H1 (cell line): ENCODE measurements around the gene RORB.

Source experiments
- BACH1 ChIP-seq: IDR thresholded peaks from 2 replicates; pipeline ENCODE4 v1.6.1; 2012; ENCODE audit warnings: low read length, improper control_type of control experiment
- KDM1A ChIP-seq: fragments of 200-600, 300-600 bp; sonication (generic); IDR thresholded peaks from 2 replicates; pipeline ENCODE4 v1.7.1; 2016; ENCODE audit warnings: mild to moderate bottlenecking, low read length, borderline replicate concordance
- SIN3A ChIP-seq, 2 experiments: IDR thresholded peaks in 1 of 2; conservative IDR thresholded peaks in 1 of 2; 2 replicates each; pipeline ENCODE4 v1.6.1; 2011 to 2012; ENCODE audit warnings: low read length in 2 of 2, improper control_type of control experiment in 1 of 2, low read depth in 1 of 2, mild to moderate bottlenecking in 1 of 2
- SIRT6 ChIP-seq: IDR thresholded peaks from one replicate; pipeline ENCODE4 v1.7.1; 2012; ENCODE audit warnings: low read length, inconsistent platforms
- TAF1 ChIP-seq: IDR thresholded peaks from 2 replicates; pipeline ENCODE4 v1.6.1; 2011; ENCODE audit warnings: mild to moderate bottlenecking, low read depth, low read length
- TCF12 ChIP-seq: IDR thresholded peaks from 2 replicates; pipeline ENCODE4 v1.6.1; 2011; ENCODE audit warnings: low read depth, mild to moderate bottlenecking, low read length
- ZNF274 ChIP-seq: IDR thresholded peaks from 2 replicates; pipeline ENCODE4 v1.7.0; 2012; ENCODE audit warnings: low read length, borderline replicate concordance; ENCODE audit errors: extremely low read depth
- TF ChIP-seq, protein P1 (sequence below), 3 experiments: IDR thresholded peaks; 1 replicate in 2 of 3; 2 replicates in 1 of 3; pipeline versions ENCODE4 v1.5.1 to v1.6.1; 2011; ENCODE audit warnings: low read length in 3 of 3, mild to moderate bottlenecking in 3 of 3, inconsistent platforms in 2 of 3, low read depth in 1 of 3, moderate library complexity in 1 of 3; ENCODE audit not compliant: insufficient read depth in 1 of 3; ENCODE audit errors: control extremely low read depth in 1 of 3
- TF ChIP-seq, protein P2 (sequence below): IDR thresholded peaks from 2 replicates; pipeline ENCODE4 v1.6.1; 2011; ENCODE audit warnings: low read length, improper control_type of control experiment

DNA sequence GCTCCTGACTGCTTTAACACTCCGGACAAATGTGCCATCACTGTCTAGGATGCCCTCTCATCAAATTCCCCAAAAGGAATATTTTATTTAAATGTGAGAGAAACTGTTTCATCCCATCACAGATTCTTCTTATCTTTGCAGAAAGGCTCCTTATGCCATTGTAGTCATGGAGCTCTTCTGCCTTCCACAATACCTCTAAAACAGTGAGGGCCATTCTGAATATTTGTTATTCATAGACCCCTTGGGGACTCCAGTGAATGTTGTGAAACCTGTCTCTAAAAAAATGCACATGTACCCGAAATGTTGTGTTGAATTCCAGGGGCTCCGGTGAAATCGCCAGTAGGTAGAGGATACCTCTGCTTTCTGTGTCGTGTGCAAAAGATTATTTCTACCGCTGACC, 176.9 kb downstream of the RORB start:
- TF ChIP-seq, protein P1, sequence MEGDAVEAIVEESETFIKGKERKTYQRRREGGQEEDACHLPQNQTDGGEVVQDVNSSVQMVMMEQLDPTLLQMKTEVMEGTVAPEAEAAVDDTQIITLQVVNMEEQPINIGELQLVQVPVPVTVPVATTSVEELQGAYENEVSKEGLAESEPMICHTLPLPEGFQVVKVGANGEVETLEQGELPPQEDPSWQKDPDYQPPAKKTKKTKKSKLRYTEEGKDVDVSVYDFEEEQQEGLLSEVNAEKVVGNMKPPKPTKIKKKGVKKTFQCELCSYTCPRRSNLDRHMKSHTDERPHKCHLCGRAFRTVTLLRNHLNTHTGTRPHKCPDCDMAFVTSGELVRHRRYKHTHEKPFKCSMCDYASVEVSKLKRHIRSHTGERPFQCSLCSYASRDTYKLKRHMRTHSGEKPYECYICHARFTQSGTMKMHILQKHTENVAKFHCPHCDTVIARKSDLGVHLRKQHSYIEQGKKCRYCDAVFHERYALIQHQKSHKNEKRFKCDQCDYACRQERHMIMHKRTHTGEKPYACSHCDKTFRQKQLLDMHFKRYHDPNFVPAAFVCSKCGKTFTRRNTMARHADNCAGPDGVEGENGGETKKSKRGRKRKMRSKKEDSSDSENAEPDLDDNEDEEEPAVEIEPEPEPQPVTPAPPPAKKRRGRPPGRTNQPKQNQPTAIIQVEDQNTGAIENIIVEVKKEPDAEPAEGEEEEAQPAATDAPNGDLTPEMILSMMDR (IDR thresholded peaks at IDR 0.05; ENCODE audit: control extremely low read depth in 1 of 3, insufficient read depth in 1 of 3, low read depth in 1 of 3, low read length in 3 of 3) = no peak
- TF ChIP-seq SIN3A (conservative IDR thresholded peaks at IDR 0.05 in 1 of 2, IDR thresholded peaks at IDR 0.05 in 1 of 2; ENCODE audit: low read depth in 1 of 2, low read length in 2 of 2) = no peak
- TF ChIP-seq TCF12 = no peak
- no peak for TF ChIP-seq TAF1
- TF ChIP-seq, protein P2, sequence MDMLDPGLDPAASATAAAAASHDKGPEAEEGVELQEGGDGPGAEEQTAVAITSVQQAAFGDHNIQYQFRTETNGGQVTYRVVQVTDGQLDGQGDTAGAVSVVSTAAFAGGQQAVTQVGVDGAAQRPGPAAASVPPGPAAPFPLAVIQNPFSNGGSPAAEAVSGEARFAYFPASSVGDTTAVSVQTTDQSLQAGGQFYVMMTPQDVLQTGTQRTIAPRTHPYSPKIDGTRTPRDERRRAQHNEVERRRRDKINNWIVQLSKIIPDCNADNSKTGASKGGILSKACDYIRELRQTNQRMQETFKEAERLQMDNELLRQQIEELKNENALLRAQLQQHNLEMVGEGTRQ = no peak
- no peak for TF ChIP-seq ZNF274
- TF ChIP-seq SIRT6 = no peak
- no peak for TF ChIP-seq KDM1A
- no peak for TF ChIP-seq BACH1
